ENCODE measurements around the gene ITPR1.

GRCh38 chr3:4584456-4585249 lies 91.5 kb downstream of the ITPR1 start:
- TF ChIP-seq CTCF (conservative IDR thresholded peaks at IDR 0.05; ENCODE audit: low read length): no peak
- no peak for TF ChIP-seq EZH2phosphoT487 (IDR thresholded peaks at IDR 0.05; ENCODE audit: borderline replicate concordance)

Measured in Loucy (cell line).